HEK293 (cell line): ENCODE data around the gene C6orf163.

Source experiments
- CTCF ChIA-PET: fragments of 350-600 bp; formaldehyde crosslinking; extraction: SDS; loops from one replicate; lab custom pipeline; 2021; ENCODE audit warnings: antibody characterized with exemption; lab: Yijun Ruan, JAX
- POLR2A ChIA-PET: fragments of 300-600 bp; formaldehyde crosslinking; extraction: SDS; loops from one replicate; lab custom pipeline; 2020; ENCODE audit warnings: antibody characterized with exemption, inconsistent platforms; lab: Yijun Ruan, JAX
- H3K27ac ChIP-seq: fragments of 200-500 bp; sonication (Bioruptor generic); 2 replicates; pipeline ENCODE4 v1.5.1; 2014; ENCODE audit warnings: low read depth, low read length, control low read depth, inconsistent platforms; ENCODE audit errors: extremely low read depth
- H3K36me3 ChIP-seq, 2 experiments: fragments of 200-500 bp in 1 of 2; sonication (Bioruptor generic) in 1 of 2; 1 replicate in 1 of 2; 2 replicates in 1 of 2; pipeline ENCODE4 v1.5.1; 2014 to 2017; ENCODE audit warnings: inconsistent platforms in 2 of 2, low read length in 2 of 2; ENCODE audit not compliant: control insufficient read depth in 2 of 2, insufficient read depth in 1 of 2
- H3K4me1 ChIP-seq: fragments of 200-500 bp; sonication (Bioruptor generic); 2 replicates; pipeline ENCODE4 v1.5.1; 2014; ENCODE audit warnings: mild to moderate bottlenecking, low read length, inconsistent platforms; ENCODE audit not compliant: control insufficient read depth, insufficient read depth
- H3K4me3 ChIP-seq: 2 replicates; pipeline ENCODE4 v1.5.1; 2011; ENCODE audit warnings: low read depth, mild to moderate bottlenecking, control low read depth, low read length, moderate library complexity
- H3K9me3 ChIP-seq: fragments of 200-500 bp; sonication (Bioruptor generic); 2 replicates; pipeline ENCODE4 v1.5.1; 2014; ENCODE audit warnings: low read depth, low read length, inconsistent platforms; ENCODE audit not compliant: control insufficient read depth, insufficient read depth
- GFI1B ChIP-seq: fragments of 450-650 bp; formaldehyde crosslinking; IDR thresholded peaks from 2 replicates; pipeline ENCODE4 v1.5.1; 2016; ENCODE audit warnings: missing biosample characterization, missing genetic modification characterization
- MZF1 ChIP-seq: fragments of 450-650 bp; formaldehyde crosslinking; IDR thresholded peaks from 2 replicates; pipeline ENCODE4 v1.5.1; 2017; ENCODE audit warnings: missing biosample characterization, missing genetic modification characterization, borderline replicate concordance
- OSR2 ChIP-seq: fragments of 450-650 bp; formaldehyde crosslinking; IDR thresholded peaks from 2 replicates; pipeline ENCODE4 v1.5.1; 2016; ENCODE audit warnings: missing biosample characterization, missing genetic modification characterization
- ZBTB26 ChIP-seq: fragments of 450-650 bp; formaldehyde crosslinking; optimal IDR thresholded peaks from 2 replicates; pipeline ENCODE3; 2016; ENCODE audit warnings: missing biosample characterization, mild to moderate bottlenecking, missing genetic modification characterization
- ZFHX2 ChIP-seq: fragments of 450-650 bp; formaldehyde crosslinking; conservative IDR thresholded peaks from 2 replicates; pipeline ENCODE4 v1.5.1; 2016; ENCODE audit warnings: missing biosample characterization, missing genetic modification characterization
- ZFP37 ChIP-seq: fragments of 450-650 bp; formaldehyde crosslinking; IDR thresholded peaks from 2 replicates; pipeline ENCODE4 v1.5.1; 2016; ENCODE audit warnings: missing biosample characterization, missing genetic modification characterization
- ZFP41 ChIP-seq: fragments of 450-650 bp; formaldehyde crosslinking; IDR thresholded peaks from 2 replicates; pipeline ENCODE4 v1.5.1; 2016; ENCODE audit warnings: missing biosample characterization, missing genetic modification characterization, borderline replicate concordance
- ZNF174 ChIP-seq: fragments of 450-650 bp; formaldehyde crosslinking; IDR thresholded peaks from 2 replicates; pipeline ENCODE4 v1.5.0; 2017; ENCODE audit warnings: missing biosample characterization, mild to moderate bottlenecking, missing genetic modification characterization
- ZNF211 ChIP-seq: fragments of 450-650 bp; formaldehyde crosslinking; IDR thresholded peaks from 2 replicates; pipeline ENCODE4 v1.5.1; 2016; ENCODE audit warnings: low read depth, missing biosample characterization, missing genetic modification characterization
- ZNF350 ChIP-seq: fragments of 450-650 bp; formaldehyde crosslinking; IDR thresholded peaks from 2 replicates; pipeline ENCODE4 v1.5.0; 2017; ENCODE audit warnings: missing biosample characterization, mild to moderate bottlenecking, missing genetic modification characterization
- ZNF366 ChIP-seq: fragments of 450-650 bp; formaldehyde crosslinking; conservative IDR thresholded peaks from 2 replicates; pipeline ENCODE4 v1.5.1; 2016; ENCODE audit warnings: missing biosample characterization, missing genetic modification characterization
- ZNF398 ChIP-seq: fragments of 450-650 bp; formaldehyde crosslinking; IDR thresholded peaks from 2 replicates; pipeline ENCODE4 v1.5.1; 2017; ENCODE audit warnings: missing biosample characterization, missing genetic modification characterization
- ZNF416 ChIP-seq: fragments of 450-650 bp; formaldehyde crosslinking; IDR thresholded peaks from 2 replicates; pipeline ENCODE4 v1.5.1; 2016; ENCODE audit warnings: missing biosample characterization, missing genetic modification characterization
- ZNF558 ChIP-seq: fragments of 450-650 bp; formaldehyde crosslinking; IDR thresholded peaks from 2 replicates; pipeline ENCODE4 v1.5.1; 2016; ENCODE audit warnings: missing biosample characterization, missing genetic modification characterization
- ZNF571 ChIP-seq: fragments of 450-650 bp; formaldehyde crosslinking; IDR thresholded peaks from 2 replicates; pipeline ENCODE4 v1.5.0; 2017; ENCODE audit warnings: missing biosample characterization, missing genetic modification characterization
- ZNF664 ChIP-seq: fragments of 450-650 bp; formaldehyde crosslinking; IDR thresholded peaks from 2 replicates; pipeline ENCODE4 v1.5.1; 2016; ENCODE audit warnings: missing biosample characterization, missing genetic modification characterization
- ZNF704 ChIP-seq: fragments of 450-650 bp; formaldehyde crosslinking; IDR thresholded peaks from 2 replicates; pipeline ENCODE4 v1.5.1; 2016; ENCODE audit warnings: missing biosample characterization, missing genetic modification characterization
- ZNF777 ChIP-seq: fragments of 450-650 bp; formaldehyde crosslinking; IDR thresholded peaks from 2 replicates; pipeline ENCODE4 v1.5.1; 2017; ENCODE audit warnings: missing biosample characterization, missing genetic modification characterization, borderline replicate concordance
- TF ChIP-seq, protein P1 (sequence below): fragments of 450-650 bp; formaldehyde crosslinking; IDR thresholded peaks from 2 replicates; pipeline ENCODE4 v1.5.1; 2016; ENCODE audit warnings: missing biosample characterization, missing genetic modification characterization, borderline replicate concordance
- TF ChIP-seq, protein P2 (sequence below): fragments of 450-650 bp; formaldehyde crosslinking; IDR thresholded peaks from 2 replicates; pipeline ENCODE4 v1.5.1; 2016; ENCODE audit warnings: missing biosample characterization, missing genetic modification characterization

Gene C6orf163

DNA sequence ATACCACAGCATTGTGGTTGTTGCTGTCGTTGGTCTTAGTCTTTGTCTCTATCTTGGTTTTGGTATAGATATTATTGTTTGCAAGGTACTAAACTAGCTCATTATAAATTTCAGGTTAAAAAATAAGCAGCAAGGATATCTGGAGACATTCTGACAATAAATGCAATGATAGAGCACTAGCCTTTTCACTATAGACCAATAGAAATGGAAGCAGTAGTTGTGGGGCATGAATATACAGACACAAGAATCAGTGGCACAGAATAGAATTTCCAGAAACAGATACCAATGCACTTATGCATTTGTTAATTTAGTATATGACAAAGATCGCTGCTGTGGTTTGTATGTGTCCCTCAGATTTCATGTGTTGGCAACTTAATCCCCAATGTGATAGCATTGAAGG is 32.0 kb downstream of the C6orf163 start:
- TF ChIP-seq, protein P1, sequence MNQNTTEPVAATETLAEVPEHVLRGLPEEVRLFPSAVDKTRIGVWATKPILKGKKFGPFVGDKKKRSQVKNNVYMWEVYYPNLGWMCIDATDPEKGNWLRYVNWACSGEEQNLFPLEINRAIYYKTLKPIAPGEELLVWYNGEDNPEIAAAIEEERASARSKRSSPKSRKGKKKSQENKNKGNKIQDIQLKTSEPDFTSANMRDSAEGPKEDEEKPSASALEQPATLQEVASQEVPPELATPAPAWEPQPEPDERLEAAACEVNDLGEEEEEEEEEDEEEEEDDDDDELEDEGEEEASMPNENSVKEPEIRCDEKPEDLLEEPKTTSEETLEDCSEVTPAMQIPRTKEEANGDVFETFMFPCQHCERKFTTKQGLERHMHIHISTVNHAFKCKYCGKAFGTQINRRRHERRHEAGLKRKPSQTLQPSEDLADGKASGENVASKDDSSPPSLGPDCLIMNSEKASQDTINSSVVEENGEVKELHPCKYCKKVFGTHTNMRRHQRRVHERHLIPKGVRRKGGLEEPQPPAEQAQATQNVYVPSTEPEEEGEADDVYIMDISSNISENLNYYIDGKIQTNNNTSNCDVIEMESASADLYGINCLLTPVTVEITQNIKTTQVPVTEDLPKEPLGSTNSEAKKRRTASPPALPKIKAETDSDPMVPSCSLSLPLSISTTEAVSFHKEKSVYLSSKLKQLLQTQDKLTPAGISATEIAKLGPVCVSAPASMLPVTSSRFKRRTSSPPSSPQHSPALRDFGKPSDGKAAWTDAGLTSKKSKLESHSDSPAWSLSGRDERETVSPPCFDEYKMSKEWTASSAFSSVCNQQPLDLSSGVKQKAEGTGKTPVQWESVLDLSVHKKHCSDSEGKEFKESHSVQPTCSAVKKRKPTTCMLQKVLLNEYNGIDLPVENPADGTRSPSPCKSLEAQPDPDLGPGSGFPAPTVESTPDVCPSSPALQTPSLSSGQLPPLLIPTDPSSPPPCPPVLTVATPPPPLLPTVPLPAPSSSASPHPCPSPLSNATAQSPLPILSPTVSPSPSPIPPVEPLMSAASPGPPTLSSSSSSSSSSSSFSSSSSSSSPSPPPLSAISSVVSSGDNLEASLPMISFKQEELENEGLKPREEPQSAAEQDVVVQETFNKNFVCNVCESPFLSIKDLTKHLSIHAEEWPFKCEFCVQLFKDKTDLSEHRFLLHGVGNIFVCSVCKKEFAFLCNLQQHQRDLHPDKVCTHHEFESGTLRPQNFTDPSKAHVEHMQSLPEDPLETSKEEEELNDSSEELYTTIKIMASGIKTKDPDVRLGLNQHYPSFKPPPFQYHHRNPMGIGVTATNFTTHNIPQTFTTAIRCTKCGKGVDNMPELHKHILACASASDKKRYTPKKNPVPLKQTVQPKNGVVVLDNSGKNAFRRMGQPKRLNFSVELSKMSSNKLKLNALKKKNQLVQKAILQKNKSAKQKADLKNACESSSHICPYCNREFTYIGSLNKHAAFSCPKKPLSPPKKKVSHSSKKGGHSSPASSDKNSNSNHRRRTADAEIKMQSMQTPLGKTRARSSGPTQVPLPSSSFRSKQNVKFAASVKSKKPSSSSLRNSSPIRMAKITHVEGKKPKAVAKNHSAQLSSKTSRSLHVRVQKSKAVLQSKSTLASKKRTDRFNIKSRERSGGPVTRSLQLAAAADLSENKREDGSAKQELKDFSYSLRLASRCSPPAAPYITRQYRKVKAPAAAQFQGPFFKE (tag by site-specific recombination) = no peak
- TF ChIP-seq OSR2 (tag by site-specific recombination) (no peak), ZNF398 (tag by site-specific recombination) (no peak), ZNF664 (tag by site-specific recombination) (no peak), ZNF211 (tag by site-specific recombination) (no peak), ZNF350 (tag by site-specific recombination) (no peak), ZNF416 (tag by site-specific recombination) (no peak), ZNF558 (tag by site-specific recombination) (peak; percentile 91), GFI1B (tag by site-specific recombination) (no peak)
- TF ChIP-seq, all 188 proteins: peak for 1
- ChIA-PET CTCF (interaction anchor here (0.6 to 1.0 kb wide), 2 partner anchors 55 to 305 kb away, joined by 4 to 6 read pairs; no protein-coding TSS in a partner anchor), POLR2A (no interaction called here)
- H3K9me3 ChIP-seq = no peaks in the 10 kb centered on the region
- no peaks in the 10 kb centered on the region for H3K36me3 ChIP-seq
- H3K27ac ChIP-seq = no peak overlapping the region
- no peaks in the 10 kb centered on the region for H3K4me1 ChIP-seq
- no peak overlapping the region for H3K4me3 ChIP-seq

GRCh38 chr6:87378947-87379346 is 34.3 kb downstream of the C6orf163 start:
- no peak overlapping the region for H3K4me3 ChIP-seq
- H3K9me3 ChIP-seq = no peaks in the 10 kb centered on the region
- ChIA-PET POLR2A (no interaction called here), CTCF (interaction anchor here (0.6 kb wide), 1 partner anchor 195 kb away, joined by 3 read pairs; no protein-coding TSS in a partner anchor)
- TF ChIP-seq ZFP41 (tag by site-specific recombination) = no peak
- TF ChIP-seq ZFP37 (tag by site-specific recombination) = no peak
- 0 out of 2 replicates have a peak, but pooled peaks have one; percentile 28 for TF ChIP-seq ZNF366 (tag by site-specific recombination)
- no peaks in the 10 kb centered on the region for H3K4me1 ChIP-seq
- no peak overlapping the region for H3K27ac ChIP-seq
- no peaks in the 10 kb centered on the region for H3K36me3 ChIP-seq

DNA sequence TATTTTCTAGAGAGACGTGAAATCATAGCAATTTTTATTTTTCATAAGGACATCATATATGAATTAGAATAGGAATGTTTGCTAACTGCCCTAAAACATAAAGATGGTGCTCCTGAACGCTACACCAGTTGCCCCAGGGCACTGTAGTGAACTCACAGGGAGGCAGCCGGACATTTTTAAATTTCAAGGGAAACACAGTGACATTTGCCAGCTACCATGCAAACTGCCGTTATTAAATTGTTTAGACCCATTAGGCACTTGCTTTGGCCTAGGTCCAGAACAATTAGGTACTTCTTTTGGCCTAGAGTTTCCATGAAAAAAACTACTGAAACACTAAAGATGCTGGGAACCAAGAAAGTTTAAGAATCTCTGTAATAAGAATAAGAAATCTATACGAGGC is 38.2 kb downstream of the C6orf163 start:
- H3K27ac ChIP-seq = no peak overlapping the region
- ChIA-PET POLR2A (no interaction called here), CTCF (interaction anchor here (0.6 to 1.4 kb wide), 2 partner anchors 10 to 354 kb away, joined by 3 to 4 read pairs; no protein-coding TSS in a partner anchor)
- no peaks in the 10 kb centered on the region for H3K36me3 ChIP-seq
- no peaks in the 10 kb centered on the region for H3K9me3 ChIP-seq
- H3K4me1 ChIP-seq = no peaks in the 10 kb centered on the region
- no peak overlapping the region for H3K4me3 ChIP-seq
- no peak for TF ChIP-seq ZNF704 (tag by site-specific recombination)
- TF ChIP-seq ZBTB26 (tag by site-specific recombination) = no peak
- no peak for TF ChIP-seq ZNF777 (tag by site-specific recombination)
- TF ChIP-seq MZF1 = no peak
- no peak for TF ChIP-seq ZNF174
- no peak for TF ChIP-seq ZNF571 (tag by site-specific recombination)
- no peak for TF ChIP-seq ZFHX2
- TF ChIP-seq, protein P2, sequence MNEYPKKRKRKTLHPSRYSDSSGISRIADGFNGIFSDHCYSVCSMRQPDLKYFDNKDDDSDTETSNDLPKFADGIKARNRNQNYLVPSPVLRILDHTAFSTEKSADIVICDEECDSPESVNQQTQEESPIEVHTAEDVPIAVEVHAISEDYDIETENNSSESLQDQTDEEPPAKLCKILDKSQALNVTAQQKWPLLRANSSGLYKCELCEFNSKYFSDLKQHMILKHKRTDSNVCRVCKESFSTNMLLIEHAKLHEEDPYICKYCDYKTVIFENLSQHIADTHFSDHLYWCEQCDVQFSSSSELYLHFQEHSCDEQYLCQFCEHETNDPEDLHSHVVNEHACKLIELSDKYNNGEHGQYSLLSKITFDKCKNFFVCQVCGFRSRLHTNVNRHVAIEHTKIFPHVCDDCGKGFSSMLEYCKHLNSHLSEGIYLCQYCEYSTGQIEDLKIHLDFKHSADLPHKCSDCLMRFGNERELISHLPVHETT (tag by site-specific recombination) = no peak
